ENCODE results near the gene TBC1D30. TPM values are rescaled to one million over a fixed set of nuclear protein-coding genes. Genes with fewer than 3 reads are reported as not detected.

Gene TBC1D30
- total RNA-seq, 1 experiment from 2014 or later: 3.6 TPM

- DNase-seq (ENCODE audit: low spot score) (no peak), ATAC-seq (no peak)
- Mint-ChIP-seq H3K4me1 (peaks cover 19% of the 10 kb centered on the region), H3K9me3 (peaks cover 4% of the 10 kb centered on the region; the same call in 1 of the 2 replicates), H3K36me3 (no peaks in the 10 kb centered on the region), H3K27me3 (ENCODE audit: low read depth) (peaks cover 42% of the 10 kb centered on the region), H3K27ac (no peak overlapping the region), H3K4me3 (no peak overlapping the region)
- TF ChIP-seq ESRRA (CRISPR knock-in tag; IDR thresholded peaks at IDR 0.05; ENCODE audit: borderline replicate concordance) (no peak), EMX1 (CRISPR knock-in tag; IDR thresholded peaks at IDR 0.05) (no peak)
- ChIA-PET CTCF (interaction anchor here (3.6 kb wide), 1 partner anchor 83 kb away, joined by 23 read pairs; no protein-coding TSS in a partner anchor), POLR2A (no interaction called here)
Measured at GRCh38 chr12:64884728-64885127, 60.3 kb downstream of the TBC1D30 start.

GRCh38 chr12:64889434-64890216 lies 65.2 kb downstream of the TBC1D30 start:
- Mint-ChIP-seq H3K27me3 (ENCODE audit: low read depth) (peaks cover 54% of the 10 kb centered on the region), H3K4me1 (peaks cover 29% of the 10 kb centered on the region), H3K27ac (0 out of 2 replicates have a peak overlapping the region, but pooled peaks have one; percentile 25), H3K4me3 (peak overlapping the region; percentile 18; the same call in 1 of the 2 replicates), H3K36me3 (no peaks in the 10 kb centered on the region), H3K9me3 (peaks cover 4% of the 10 kb centered on the region; the same call in 1 of the 2 replicates)
- CTCF ChIA-PET: interaction anchor here (0.9 to 6.7 kb wide), 8 partner anchors 13 to 234 kb away, joined by 3 to 50 read pairs (median 6); partner anchors contain the start of gene WIF1
- POLR2A ChIA-PET: no interaction called here
- ATAC-seq: peak; percentile 70
- TF ChIP-seq JAZF1 (CRISPR knock-in tag; IDR thresholded peaks at IDR 0.05): no peak
- TF ChIP-seq TP53 (CRISPR knock-in tag; IDR thresholded peaks at IDR 0.05): no peak
- no peak for TF ChIP-seq CTCF (IDR thresholded peaks at IDR 0.05)
- no peak for TF ChIP-seq NFATC4 (CRISPR knock-in tag; IDR thresholded peaks at IDR 0.05)
- peak; percentile 83; the same call in 1 of the 2 replicates for TF ChIP-seq ZMAT4 (CRISPR knock-in tag; IDR thresholded peaks at IDR 0.05)
- TF ChIP-seq TEAD1 (CRISPR knock-in tag; IDR thresholded peaks at IDR 0.05): no peak
- no peak for DNase-seq (ENCODE audit: low spot score)

GRCh38 chr12:64890873-64891468 lies 66.5 kb downstream of the TBC1D30 start:
- peaks cover under 1% of the 10 kb centered on the region; the same call in 1 of the 2 replicates for H3K9me3 Mint-ChIP-seq
- H3K36me3 Mint-ChIP-seq: no peaks in the 10 kb centered on the region
- ATAC-seq (peak; percentile 38), DNase-seq (ENCODE audit: low spot score) (no peak)
- no peak overlapping the region for H3K27ac Mint-ChIP-seq
- POLR2A ChIA-PET: no interaction called here
- H3K4me1 Mint-ChIP-seq: peaks cover 29% of the 10 kb centered on the region
- CTCF ChIA-PET: interaction anchor here (0.5 to 6.7 kb wide), 17 partner anchors 8 to 1095 kb away, joined by 3 to 50 read pairs (median 4); partner anchors contain the start of genes TBC1D30 and WIF1
- no peak overlapping the region for H3K4me3 Mint-ChIP-seq
- H3K27me3 Mint-ChIP-seq (ENCODE audit: low read depth): peaks cover 48% of the 10 kb centered on the region
- TF ChIP-seq ZSCAN18 (CRISPR knock-in tag; IDR thresholded peaks at IDR 0.05): no peak
- TF ChIP-seq CTCF (IDR thresholded peaks at IDR 0.05): peak; percentile 70

GRCh38 chr12:64891629-64892028 lies 67.2 kb downstream of the TBC1D30 start:
- ATAC-seq: peak; percentile 57
- TF ChIP-seq SMAD4 (CRISPR knock-in tag; IDR thresholded peaks at IDR 0.05) (no peak), USF2 (CRISPR knock-in tag; IDR thresholded peaks at IDR 0.05) (no peak), ETV6 (CRISPR knock-in tag; IDR thresholded peaks at IDR 0.05) (no peak), STAT6 (CRISPR knock-in tag; conservative IDR thresholded peaks at IDR 0.05; ENCODE audit: low read depth) (no peak), NFATC4 (CRISPR knock-in tag; IDR thresholded peaks at IDR 0.05) (no peak), TEAD1 (CRISPR knock-in tag; IDR thresholded peaks at IDR 0.05) (no peak), FOXJ3 (CRISPR knock-in tag; IDR thresholded peaks at IDR 0.05; ENCODE audit: borderline replicate concordance) (no peak)

More at GRCh38 chr12:64891629-64892028, 67.2 kb downstream of the TBC1D30 start:
- Mint-ChIP-seq H3K4me1 (peaks cover 29% of the 10 kb centered on the region), H3K36me3 (no peaks in the 10 kb centered on the region), H3K9me3 (no peaks in the 10 kb centered on the region), H3K4me3 (no peak overlapping the region), H3K27ac (no peak overlapping the region), H3K27me3 (ENCODE audit: low read depth) (peaks cover 43% of the 10 kb centered on the region)
- POLR2A ChIA-PET: no interaction called here
- CTCF ChIA-PET: interaction anchor here (0.6 to 6.7 kb wide), 15 partner anchors 9 to 363 kb away, joined by 3 to 50 read pairs (median 4); partner anchors contain the start of genes TBC1D30 and WIF1
- DNase-seq (ENCODE audit: low spot score): no peak

Measured in WTC11 (cell line).